NCI-H128 (cell line): ENCODE results near the gene SUSD3.

ENCODE experiments used
- DNase-seq: peaks from one replicate; lab custom pipeline; 2025; ENCODE audit not compliant: unreplicated experiment; lab: John Stamatoyannopoulos, UW

SUSD3 gene

GRCh38 chr9:93134015-93134739, 75.7 kb downstream of the SUSD3 start, which contains the start of gene NINJ1:
NINJ1 (minus strand) TSS chr9:93134251; CDS start chr9:93134217, 34 bp downstream.
- no peak for DNase-seq
